Ovary (tissue), 3 donors: Measurements from ENCODE around the gene CD164L2.

Source experiments
- EP300 ChIP-seq: sonication (generic); formaldehyde crosslinking; IDR thresholded peaks from one replicate; pipeline ENCODE4 v1.6.1; 2017; ENCODE audit warnings: antibody characterized with exemption
- POLR2A ChIP-seq: fragments of 450-650 bp; IDR thresholded peaks from one replicate; pipeline ENCODE4 v1.6.1; 2017; ENCODE audit warnings: antibody characterized with exemption, mild to moderate bottlenecking, moderate library complexity
- TF ChIP-seq, protein P1 (sequence below), 3 donors: fragments of 450-650 bp in 2 of 3; fragments of 200-600 bp in 1 of 3; IDR thresholded peaks; one replicate each; pipeline versions ENCODE4 v1.5.1 to v1.8.0; 2016 to 2022; ENCODE audit warnings: antibody characterized with exemption in 3 of 3, mild to moderate bottlenecking in 1 of 3
- donor health status: DM: no; HTN: no; CAD: no.

DNA sequence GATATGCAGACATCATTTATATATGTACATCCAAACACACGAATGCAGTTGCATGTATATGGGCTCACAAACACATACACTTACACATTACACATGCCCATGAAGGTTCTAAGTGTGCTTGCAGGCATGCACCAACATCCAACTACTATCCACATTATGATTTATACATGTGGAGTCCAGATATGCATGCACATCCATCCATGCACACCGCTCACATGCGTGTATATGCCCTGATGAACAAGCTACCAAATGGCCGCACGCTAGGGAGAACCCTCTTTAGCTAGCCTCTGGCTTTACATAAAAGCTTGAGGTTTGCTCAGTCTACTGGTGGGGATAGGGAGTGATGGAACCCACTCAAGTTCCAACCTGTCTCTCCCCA is 17.8 kb upstream of the CD164L2 start:
- no peak for TF ChIP-seq POLR2A
- TF ChIP-seq, protein P1, sequence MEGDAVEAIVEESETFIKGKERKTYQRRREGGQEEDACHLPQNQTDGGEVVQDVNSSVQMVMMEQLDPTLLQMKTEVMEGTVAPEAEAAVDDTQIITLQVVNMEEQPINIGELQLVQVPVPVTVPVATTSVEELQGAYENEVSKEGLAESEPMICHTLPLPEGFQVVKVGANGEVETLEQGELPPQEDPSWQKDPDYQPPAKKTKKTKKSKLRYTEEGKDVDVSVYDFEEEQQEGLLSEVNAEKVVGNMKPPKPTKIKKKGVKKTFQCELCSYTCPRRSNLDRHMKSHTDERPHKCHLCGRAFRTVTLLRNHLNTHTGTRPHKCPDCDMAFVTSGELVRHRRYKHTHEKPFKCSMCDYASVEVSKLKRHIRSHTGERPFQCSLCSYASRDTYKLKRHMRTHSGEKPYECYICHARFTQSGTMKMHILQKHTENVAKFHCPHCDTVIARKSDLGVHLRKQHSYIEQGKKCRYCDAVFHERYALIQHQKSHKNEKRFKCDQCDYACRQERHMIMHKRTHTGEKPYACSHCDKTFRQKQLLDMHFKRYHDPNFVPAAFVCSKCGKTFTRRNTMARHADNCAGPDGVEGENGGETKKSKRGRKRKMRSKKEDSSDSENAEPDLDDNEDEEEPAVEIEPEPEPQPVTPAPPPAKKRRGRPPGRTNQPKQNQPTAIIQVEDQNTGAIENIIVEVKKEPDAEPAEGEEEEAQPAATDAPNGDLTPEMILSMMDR (IDR thresholded peaks at IDR 0.05), result no peak
- no peak for TF ChIP-seq EP300
